Ammon's horn (tissue), 1 donor: ENCODE measurements around the gene ANO4.
"Not testable (repeated sequence)": the region's sequence is repeated elsewhere in the genome, so short reads cannot be mapped to it uniquely, and the experiment has no call there.

ENCODE experiments used
- DNase-seq: peaks from one replicate; pipeline ENCODE4 v3.0.0-alpha.2; 2016; ENCODE audit warnings: low spot score

Gene ANO4

GRCh38 chr12:101089271-101089670, 294.7 kb downstream of the ANO4 start:
- DNase-seq, result no peak

GRCh38 chr12:101090222-101090621, 295.6 kb downstream of the ANO4 start:
- not testable (repeated sequence) for DNase-seq

GRCh38 chr12:101097829-101098580, 303.4 kb downstream of the ANO4 start:
- DNase-seq, result no peak

- DNase-seq, result no peak
Measured at GRCh38 chr12:101107032-101107763, 312.6 kb downstream of the ANO4 start.

GRCh38 chr12:101108130-101108529, 313.6 kb downstream of the ANO4 start:
- DNase-seq, result no peak

- DNase-seq, result peak; percentile 38
Measured at GRCh38 chr12:101110866-101111265, 316.3 kb downstream of the ANO4 start.

- DNase-seq, result no peak
Measured at GRCh38 chr12:101111441-101111840, 316.9 kb downstream of the ANO4 start.

GRCh38 chr12:101115326-101115725, 320.8 kb downstream of the ANO4 start:
- DNase-seq, result no peak

GRCh38 chr12:101116911-101117310, 322.3 kb downstream of the ANO4 start:
- no peak for DNase-seq

- no peak for DNase-seq
Measured at GRCh38 chr12:101117842-101118241, 323.3 kb downstream of the ANO4 start.

- DNase-seq, result no peak
Measured at GRCh38 chr12:101127521-101128219, 333.1 kb downstream of the ANO4 start.

GRCh38 chr12:101145777-101146431, 351.3 kb downstream of the ANO4 start:
- DNase-seq, result not testable (repeated sequence)

- no peak for DNase-seq
Measured at GRCh38 chr12:101165319-101165718, 370.7 kb downstream of the ANO4 start.

- DNase-seq, result no peak
Measured at GRCh38 chr12:101166866-101167265, 372.3 kb downstream of the ANO4 start.

GRCh38 chr12:101168001-101168400, 373.4 kb downstream of the ANO4 start:
- DNase-seq, result no peak

- DNase-seq, result no peak
Measured at GRCh38 chr12:101172316-101172715, 377.7 kb downstream of the ANO4 start.

- DNase-seq, result no peak
Measured at GRCh38 chr12:101173197-101173749, 378.7 kb downstream of the ANO4 start.

GRCh38 chr12:101174541-101174940, 380.0 kb downstream of the ANO4 start:
- DNase-seq, result no peak
